Measurements from ENCODE around the gene YY1. TPM values are rescaled to one million over a fixed set of nuclear protein-coding genes. Genes with fewer than 3 reads are reported as not detected.

YY1 gene
- total and polyA plus RNA-seq, 9 of the 15 experiments (the other 6 are each of a cell fraction or from before 2014, with no cell fraction given), result 20.8 to 74.2 (median 46.7) TPM

- CTCF ChIA-PET (ENCODE audit: low intra/inter-chr PET ratio), result no interaction called here
- Histone ChIP-seq H3K27ac (ENCODE audit: extremely low read depth, low read depth, low read length) (no peak overlapping the region), H2AFZ (ENCODE audit: low read depth, low read length) (peak overlapping the region; percentile 87), H3K36me3 (ENCODE audit: control insufficient read depth, insufficient read depth, low read length) (no peaks in the 10 kb centered on the region), H3K79me2 (ENCODE audit: control insufficient read depth, insufficient read depth, low read length) (no peaks in the 10 kb centered on the region), H3K4me2 (ENCODE audit: insufficient read depth, low read length) (peak overlapping the region; percentile 58), H3K9me1 (ENCODE audit: control insufficient read depth, insufficient read depth, low read length) (peaks cover 4% of the 10 kb centered on the region), H3K9ac (ENCODE audit: insufficient read depth in 1 of 2, low read depth in 2 of 2, low read length in 2 of 2) (peak overlapping the region; percentile 54 to 94), H4K20me1 (replicated peaks; ENCODE audit: control insufficient read depth, insufficient read depth, low read length) (no peaks in the 10 kb centered on the region; the same call in 1 of the 2 replicates), H3K4me3 (peak overlapping the region; percentile 51), H3K9me3 (replicated peaks; ENCODE audit: control insufficient read depth, insufficient read depth, low read depth, low read length) (no peaks in the 10 kb centered on the region), H3K27me3 (ENCODE audit: control insufficient read depth in 2 of 2, insufficient read depth in 2 of 2, low read length in 2 of 2) (no peaks in the 10 kb centered on the region), H3K4me1 (replicated peaks in 1 of 2; ENCODE audit: control insufficient read depth in 2 of 2, insufficient read depth in 2 of 2, low read length in 2 of 2) (peaks cover 12 to 46% of the 10 kb centered on the region in 2 experiments; a peak in 4 of 5 replicates)
- POLR2A ChIA-PET, result interaction anchor here (1.0 kb wide), 1 partner anchor 61 kb away, joined by 3 read pairs; no protein-coding TSS in a partner anchor
- no TSS peak for BruUV-seq (replicated peaks)
- TF ChIP-seq BCOR (IDR thresholded peaks at IDR 0.05), result peak; percentile 47; the same call in 1 of the 2 replicates
- no peak for TF ChIP-seq MCM3 (IDR thresholded peaks at IDR 0.05)
- TF ChIP-seq PURB (CRISPR knock-in tag; IDR thresholded peaks at IDR 0.05; ENCODE audit: low read depth), result no peak
- no peak for TF ChIP-seq CCNT2 (IDR thresholded peaks at IDR 0.05; ENCODE audit: borderline replicate concordance, extremely low read depth, insufficient read length, low read depth, low read length)
- TF ChIP-seq RB1 (IDR thresholded peaks at IDR 0.05; ENCODE audit: low read depth), result 0 out of 2 replicates have a peak, but pooled peaks have one; percentile 5
- TF ChIP-seq CREBBP (IDR thresholded peaks at IDR 0.05; ENCODE audit: low read depth, low read length), result no peak
- no peak for TF ChIP-seq ZNF445 (CRISPR knock-in tag; IDR thresholded peaks at IDR 0.05; ENCODE audit: low read depth)
- TF ChIP-seq ZNF695 (CRISPR knock-in tag; IDR thresholded peaks at IDR 0.05), result no peak
- peak; percentile 41 for TF ChIP-seq KDM5B (IDR thresholded peaks at IDR 0.05; ENCODE audit: insufficient replicate concordance, low read depth, low read length)
- peak; percentile 21 for TF ChIP-seq SAP30 (IDR thresholded peaks at IDR 0.05; ENCODE audit: borderline replicate concordance, insufficient read depth, low read depth, low read length, poor library complexity, severe bottlenecking)
- no peak for TF ChIP-seq PCBP1 (IDR thresholded peaks at IDR 0.05; ENCODE audit: low read depth, low read length, poor library complexity, severe bottlenecking)
- no peak for TF ChIP-seq TOE1 (IDR thresholded peaks at IDR 0.05; ENCODE audit: borderline replicate concordance)
- 0 out of 2 replicates have a peak, but pooled peaks have one; percentile 21 for TF ChIP-seq TOE1 (CRISPR knock-in tag; IDR thresholded peaks at IDR 0.05; ENCODE audit: borderline replicate concordance, low read depth)
- no peak for TF ChIP-seq SLC30A9 (CRISPR knock-in tag; IDR thresholded peaks at IDR 0.05)
- peak; percentile 43 for TF ChIP-seq ZFP36 (IDR thresholded peaks at IDR 0.05; ENCODE audit: low read depth, low read length, partially characterized antibody)
- TF ChIP-seq SAFB (IDR thresholded peaks at IDR 0.05; ENCODE audit: borderline replicate concordance, low read depth, low read length), result no peak
- peak in 1 of 4 experiments; percentile 23 for DNase-seq (ENCODE audit: extremely low read depth in 1 of 4, low spot score in 3 of 4)
- in situ Hi-C loops (cut with MboI), result no loop called here
- WGBS (ENCODE audit: insufficient coverage, low coverage, missing lambda C conversion rate), result 79% methylated on average over 9 of the region's 49 CpGs
- intact Hi-C loops (cut with micrococcal nuclease), result loop anchor here (5.0 kb wide), 1 partner anchor 70 kb away; the partner anchor contains the start of gene WDR25
- no peak for FAIRE-seq
- ATAC-seq, result peak; percentile 3; the same call in 2 of the 3 replicates
These were observed 68.2 kb downstream of the YY1 start for GRCh38 chr14:100306998-100307765.
